CD14-positive monocyte (primary cell): ENCODE results near the gene C2CD5. TPM values are rescaled to one million over a fixed set of nuclear protein-coding genes. Genes with fewer than 3 reads are reported as not detected.

ENCODE experiments used
- DNase-seq, 3 donors: peaks; one replicate each; pipeline ENCODE4 v3.0.0-alpha.2; 2011 to 2022
- H2AFZ ChIP-seq: 2 replicates; pipeline ENCODE4 v1.6.0; 2012; ENCODE audit warnings: mild to moderate bottlenecking, low read depth, low read length, inconsistent platforms; ENCODE audit not compliant: insufficient read depth, poor library complexity, severe bottlenecking
- H3K27ac ChIP-seq, 2 donors: 1 replicate in 1 of 2; 2 replicates in 1 of 2; pipeline ENCODE4 v1.5.1; 2012 to 2013; ENCODE audit warnings: low read length in 2 of 2, control low read depth in 1 of 2, inconsistent platforms in 1 of 2, low read depth in 1 of 2, mild to moderate bottlenecking in 1 of 2
- H3K27me3 ChIP-seq, 2 donors: one replicate each; pipeline versions ENCODE4 v1.6.0 to v1.6.1; 2011 to 2013; ENCODE audit warnings: low read length in 2 of 2; ENCODE audit not compliant: control insufficient read depth in 2 of 2, insufficient read depth in 2 of 2
- H3K36me3 ChIP-seq, 2 donors: replicated peaks in 1 of 2; 1 replicate in 1 of 2; 2 replicates in 1 of 2; pipeline versions ENCODE4 v1.5.1 to v1.6.1; 2012 to 2013; ENCODE audit warnings: low read length in 2 of 2, control low read depth in 1 of 2, inconsistent platforms in 1 of 2, mild to moderate bottlenecking in 1 of 2; ENCODE audit not compliant: insufficient read depth in 2 of 2, control insufficient read depth in 1 of 2
- H3K4me1 ChIP-seq, 2 donors: 1 replicate in 1 of 2; 2 replicates in 1 of 2; pipeline versions ENCODE4 v1.5.1 to v1.6.1; 2012 to 2013; ENCODE audit warnings: low read length in 2 of 2, control low read depth in 1 of 2, inconsistent platforms in 1 of 2, mild to moderate bottlenecking in 1 of 2, moderate library complexity in 1 of 2; ENCODE audit not compliant: insufficient read depth in 2 of 2, control insufficient read depth in 1 of 2
- H3K4me2 ChIP-seq: replicated peaks from 2 replicates; pipeline ENCODE3; 2012; ENCODE audit warnings: low read length, moderate library complexity, mild to moderate bottlenecking; ENCODE audit not compliant: poor library complexity, severe bottlenecking; ENCODE audit errors: extremely low read depth
- H3K4me3 ChIP-seq, 3 experiments: fragments of 200-600 bp in 1 of 3; sonication (generic) in 1 of 3; replicated peaks in 1 of 3; 1 replicate in 2 of 3; 2 replicates in 1 of 3; pipeline ENCODE4 v1.5.1; 2011 to 2013; ENCODE audit warnings: low read length in 3 of 3, mild to moderate bottlenecking in 3 of 3, control low read depth in 2 of 3, low read depth in 2 of 3, inconsistent platforms in 1 of 3, moderate library complexity in 1 of 3
- H3K79me2 ChIP-seq: 2 replicates; pipeline ENCODE4 v1.6.0; 2012; ENCODE audit warnings: mild to moderate bottlenecking, control low read depth, inconsistent platforms, low read length, moderate library complexity; ENCODE audit not compliant: insufficient read depth
- H3K9ac ChIP-seq: 2 replicates; pipeline ENCODE4 v1.6.0; 2017; ENCODE audit warnings: low read length, mild to moderate bottlenecking; ENCODE audit not compliant: insufficient read depth, poor library complexity, severe bottlenecking
- H3K9me3 ChIP-seq, 2 donors: replicated peaks in 1 of 2; 1 replicate in 1 of 2; 2 replicates in 1 of 2; pipeline versions ENCODE4 v1.5.1 to v1.6.1; 2012 to 2013; ENCODE audit warnings: low read length in 2 of 2, control low read depth in 1 of 2; ENCODE audit not compliant: control insufficient read depth in 1 of 2, insufficient read depth in 1 of 2
- H4K20me1 ChIP-seq: 2 replicates; pipeline ENCODE4 v1.6.0; 2012; ENCODE audit warnings: mild to moderate bottlenecking, low read length, control low read depth, moderate library complexity; ENCODE audit not compliant: insufficient read depth
- H3K27ac Mint-ChIP-seq, 7 donors: one replicate each; pipeline ENCODE4 v1.8.0; 2020; ENCODE audit warnings: mild to moderate bottlenecking in 7 of 7, mixed read lengths in 7 of 7, moderate library complexity in 6 of 7, inconsistent platforms in 2 of 7
- H3K27me3 Mint-ChIP-seq, 3 donors: one replicate each; pipeline ENCODE4 v1.8.0; 2021 to 2022; ENCODE audit warnings: low read depth in 3 of 3, mild to moderate bottlenecking in 3 of 3, mixed read lengths in 3 of 3, moderate library complexity in 3 of 3, inconsistent platforms in 1 of 3
- H3K36me3 Mint-ChIP-seq, 2 donors: one replicate each; pipeline ENCODE4 v1.8.0; 2020; ENCODE audit warnings: mixed read lengths in 2 of 2, inconsistent platforms in 1 of 2, mild to moderate bottlenecking in 1 of 2
- H3K4me1 Mint-ChIP-seq: one replicate; pipeline ENCODE4 v1.8.0; 2020; ENCODE audit warnings: mild to moderate bottlenecking, mixed read lengths
- H3K4me3 Mint-ChIP-seq, 2 donors: one replicate each; pipeline ENCODE4 v1.8.0; 2020; ENCODE audit warnings: mild to moderate bottlenecking in 2 of 2, mixed read lengths in 2 of 2, moderate library complexity in 1 of 2
- H3K9me3 Mint-ChIP-seq, 7 donors: one replicate each; pipeline ENCODE4 v1.8.0; 2020 to 2022; ENCODE audit warnings: mixed read lengths in 7 of 7, mild to moderate bottlenecking in 6 of 7, moderate library complexity in 6 of 7, inconsistent platforms in 2 of 7
- WGBS: methylation state at CpG from one replicate; pipeline ENCODE4 v1.1.5; 2013; ENCODE audit warnings: missing lambda C conversion rate; ENCODE audit not compliant: insufficient coverage; 5-methylcytosine and 5-hydroxymethylcytosine counted together
- intact Hi-C, 2 donors: fragments of 100-400 bp; cut with micrococcal nuclease; formaldehyde crosslinking; loops; one replicate each; pipeline versions ENCODE4 v1.15.0 to v1.15.1; 2023
- polyA plus RNA-seq, 3 donors: library from polyadenylated mRNA; depleted of rRNA in 1 of 3; unstranded in 2 of 3; stranded (reverse) in 1 of 3; fragments of 300-500 nt in 2 of 3; fragments of >200 nt in 1 of 3; fragmentation: Illumina TruSeq in 2 of 3; gene quantifications; 1 replicate in 2 of 3; 2 replicates in 1 of 3; pipeline ENCODE4 v1.2.3, GENCODE V29; 2012 to 2021
- TF ChIP-seq, protein P1 (sequence below): fragments of 200-600 bp; IDR thresholded peaks from one replicate; pipeline ENCODE4 v1.8.0; 2022; ENCODE audit warnings: antibody characterized with exemption, mild to moderate bottlenecking

C2CD5 gene
- polyA plus RNA-seq, 3 donors = 13.0 to 22.8 (median 13.6) TPM

DNA sequence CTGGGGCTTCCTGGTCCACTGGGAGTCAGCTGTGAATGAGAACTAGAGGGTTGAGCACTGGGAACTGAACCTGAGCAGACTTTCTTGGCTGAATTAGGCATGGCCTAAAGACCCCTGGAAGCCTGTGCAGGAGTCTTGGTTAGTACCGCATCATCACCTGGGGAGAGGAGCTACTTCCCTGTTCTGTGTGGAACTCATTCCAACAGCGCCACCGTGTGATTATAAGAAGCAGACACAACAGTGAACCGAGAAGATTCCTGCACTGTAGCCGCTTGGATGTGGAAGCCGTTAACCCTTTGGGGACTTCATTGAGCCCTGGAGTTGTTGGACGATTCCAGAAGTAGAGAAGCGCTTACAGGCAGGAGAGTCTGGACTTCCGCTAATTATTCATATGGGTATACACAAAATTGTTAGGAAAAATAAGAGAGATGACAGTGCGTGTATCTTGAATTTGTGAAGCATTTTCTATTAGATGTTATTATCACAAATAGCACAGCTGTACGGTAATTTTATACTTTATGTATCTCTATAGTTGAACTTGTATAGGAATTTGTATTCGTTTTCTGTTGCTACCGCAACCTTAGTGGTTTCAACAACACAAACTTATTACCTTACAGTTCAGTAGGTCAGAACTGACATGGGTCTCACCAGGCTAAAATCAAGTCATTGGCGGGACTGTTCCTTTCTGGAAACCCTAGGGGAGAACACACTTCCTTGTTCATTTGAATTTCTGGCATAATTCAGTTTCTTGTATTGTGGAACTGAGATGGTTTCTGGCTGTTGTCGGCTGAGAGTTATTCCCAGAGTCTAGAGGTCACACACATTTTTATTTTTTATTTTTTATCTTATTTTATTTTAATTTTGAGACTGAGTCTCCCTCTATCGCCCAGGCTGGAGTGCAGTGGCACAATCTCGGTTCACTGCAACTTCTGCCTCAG, 100.7 kb downstream of the C2CD5 start:
- Histone ChIP-seq H3K4me2 (no peak overlapping the region), H2AFZ (no peak overlapping the region), H3K36me3 (peaks cover 0 to 12% of the 10 kb centered on the region in 2 donors), H3K27ac (no peak overlapping the region), H3K9ac (no peak overlapping the region), H3K4me1 (no peaks in the 10 kb centered on the region), H3K79me2 (no peaks in the 10 kb centered on the region), H3K4me3 (no peak overlapping the region), H3K9me3 (no peaks in the 10 kb centered on the region), H4K20me1 (no peaks in the 10 kb centered on the region), H3K27me3 (no peaks in the 10 kb centered on the region)
- peaks cover 3 to 9% (median 5%) of the 10 kb centered on the region in 3 donors for H3K27me3 Mint-ChIP-seq
- peaks cover 2% of the 10 kb centered on the region for H3K4me1 Mint-ChIP-seq
- H3K9me3 Mint-ChIP-seq = no peaks in the 10 kb centered on the region
- intact Hi-C loops = loop anchor here (5.0 kb wide), 2 partner anchors 341 to 746 kb away; no protein-coding TSS in a partner anchor
- TF ChIP-seq, protein P1, sequence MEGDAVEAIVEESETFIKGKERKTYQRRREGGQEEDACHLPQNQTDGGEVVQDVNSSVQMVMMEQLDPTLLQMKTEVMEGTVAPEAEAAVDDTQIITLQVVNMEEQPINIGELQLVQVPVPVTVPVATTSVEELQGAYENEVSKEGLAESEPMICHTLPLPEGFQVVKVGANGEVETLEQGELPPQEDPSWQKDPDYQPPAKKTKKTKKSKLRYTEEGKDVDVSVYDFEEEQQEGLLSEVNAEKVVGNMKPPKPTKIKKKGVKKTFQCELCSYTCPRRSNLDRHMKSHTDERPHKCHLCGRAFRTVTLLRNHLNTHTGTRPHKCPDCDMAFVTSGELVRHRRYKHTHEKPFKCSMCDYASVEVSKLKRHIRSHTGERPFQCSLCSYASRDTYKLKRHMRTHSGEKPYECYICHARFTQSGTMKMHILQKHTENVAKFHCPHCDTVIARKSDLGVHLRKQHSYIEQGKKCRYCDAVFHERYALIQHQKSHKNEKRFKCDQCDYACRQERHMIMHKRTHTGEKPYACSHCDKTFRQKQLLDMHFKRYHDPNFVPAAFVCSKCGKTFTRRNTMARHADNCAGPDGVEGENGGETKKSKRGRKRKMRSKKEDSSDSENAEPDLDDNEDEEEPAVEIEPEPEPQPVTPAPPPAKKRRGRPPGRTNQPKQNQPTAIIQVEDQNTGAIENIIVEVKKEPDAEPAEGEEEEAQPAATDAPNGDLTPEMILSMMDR = peak; percentile 90
- peaks cover 3 to 5% of the 10 kb centered on the region in 2 donors for H3K36me3 Mint-ChIP-seq
- DNase-seq = peak; percentile 72 to 83 (median 74)
- 0% methylated on average over 4 of the region's 17 CpGs for WGBS
- no peak overlapping the region for H3K27ac Mint-ChIP-seq
- no peak overlapping the region for H3K4me3 Mint-ChIP-seq

- Histone ChIP-seq H3K9me3 (no peaks in the 10 kb centered on the region), H3K9ac (no peak overlapping the region), H3K4me1 (no peaks in the 10 kb centered on the region), H4K20me1 (no peaks in the 10 kb centered on the region), H3K27me3 (no peaks in the 10 kb centered on the region), H3K4me2 (no peak overlapping the region), H3K4me3 (no peak overlapping the region), H3K27ac (no peak overlapping the region), H3K79me2 (no peaks in the 10 kb centered on the region), H2AFZ (no peak overlapping the region), H3K36me3 (no peaks in the 10 kb centered on the region)
- no peak for DNase-seq
- 100% methylated on average over 6 of the region's 10 CpGs for WGBS
- peaks cover 2% of the 10 kb centered on the region for H3K4me1 Mint-ChIP-seq
- H3K27me3 Mint-ChIP-seq = peaks cover 7 to 10% (median 7%) of the 10 kb centered on the region in 3 donors
- H3K9me3 Mint-ChIP-seq = no peaks in the 10 kb centered on the region
- intact Hi-C loops = no loop called here
- TF ChIP-seq, protein P1 = no peak
- peak overlapping the region in 1 of 7 donors; percentile 57 for H3K27ac Mint-ChIP-seq
- no peak overlapping the region for H3K4me3 Mint-ChIP-seq
- no peaks in the 10 kb centered on the region for H3K36me3 Mint-ChIP-seq
Observed at GRCh38 chr12:22437031-22437806, 107.1 kb downstream of the C2CD5 start.
